ENCODE results near the gene DBX1.

- no peak for TF ChIP-seq CTCF (IDR thresholded peaks at IDR 0.05)
- no peak for TF ChIP-seq POLR2A (IDR thresholded peaks at IDR 0.05; ENCODE audit: low read depth)
- TF ChIP-seq POLR2AphosphoS5 (IDR thresholded peaks at IDR 0.05), result no peak
Observed at GRCh38 chr11:20160425-20161229, at the start of gene DBX1.

Measured in esophagus muscularis mucosa (tissue), 3 donors.